Neural crest cell (in vitro differentiated cells): ENCODE results near the gene ADCY6. TPM values are rescaled to one million over a fixed set of nuclear protein-coding genes. Genes with fewer than 3 reads are reported as not detected.

ENCODE experiments used
- DNase-seq: peaks from one replicate; pipeline ENCODE4 v3.0.0; 2021; ENCODE audit warnings: low read depth, mixed read lengths, low spot score
- H3K27ac Mint-ChIP-seq: one replicate; pipeline ENCODE4 v1.8.0; 2021; ENCODE audit warnings: mild to moderate bottlenecking, mixed read lengths; ENCODE audit not compliant: unreplicated experiment
- H3K27me3 Mint-ChIP-seq: 2 replicates; pipeline ENCODE4 v1.8.0; 2021; ENCODE audit warnings: low read depth, mild to moderate bottlenecking, mixed read lengths
- H3K36me3 Mint-ChIP-seq: 2 replicates; pipeline ENCODE4 v1.8.0; 2021; ENCODE audit warnings: low read depth, mild to moderate bottlenecking, mixed read lengths
- H3K4me1 Mint-ChIP-seq: 2 replicates; pipeline ENCODE4 v1.8.0; 2021; ENCODE audit warnings: mixed read lengths
- H3K4me3 Mint-ChIP-seq: one replicate; pipeline ENCODE4 v1.8.0; 2021; ENCODE audit warnings: mild to moderate bottlenecking, mixed read lengths
- H3K9me3 Mint-ChIP-seq: 2 replicates; pipeline ENCODE4 v1.8.0; 2021; ENCODE audit warnings: mixed read lengths
- total RNA-seq: library from RNA; stranded (reverse); gene quantifications from 2 replicates; pipeline ENCODE4 v1.2.1, GENCODE V29; 2021
- TF ChIP-seq, protein P1 (sequence below): fragments of 200-600 bp; sonication (generic); conservative IDR thresholded peaks from 2 replicates; pipeline ENCODE4 v1.5.0; 2021; ENCODE audit warnings: antibody characterized with exemption, mild to moderate bottlenecking

The ADCY6 gene
- total RNA-seq, 1 donor from 2014 or later: 79.5 TPM

GRCh38 chr12:48789858-48790326 lies 1.0 kb upstream of the ADCY6 start:
- Mint-ChIP-seq H3K4me3 (peak overlapping the region; percentile 97), H3K4me1 (peaks cover 44% of the 10 kb centered on the region), H3K27ac (no peak overlapping the region), H3K27me3 (no peaks in the 10 kb centered on the region), H3K36me3 (peaks cover 4% of the 10 kb centered on the region), H3K9me3 (no peaks in the 10 kb centered on the region)
- no peak for DNase-seq
- TF ChIP-seq, protein P1, sequence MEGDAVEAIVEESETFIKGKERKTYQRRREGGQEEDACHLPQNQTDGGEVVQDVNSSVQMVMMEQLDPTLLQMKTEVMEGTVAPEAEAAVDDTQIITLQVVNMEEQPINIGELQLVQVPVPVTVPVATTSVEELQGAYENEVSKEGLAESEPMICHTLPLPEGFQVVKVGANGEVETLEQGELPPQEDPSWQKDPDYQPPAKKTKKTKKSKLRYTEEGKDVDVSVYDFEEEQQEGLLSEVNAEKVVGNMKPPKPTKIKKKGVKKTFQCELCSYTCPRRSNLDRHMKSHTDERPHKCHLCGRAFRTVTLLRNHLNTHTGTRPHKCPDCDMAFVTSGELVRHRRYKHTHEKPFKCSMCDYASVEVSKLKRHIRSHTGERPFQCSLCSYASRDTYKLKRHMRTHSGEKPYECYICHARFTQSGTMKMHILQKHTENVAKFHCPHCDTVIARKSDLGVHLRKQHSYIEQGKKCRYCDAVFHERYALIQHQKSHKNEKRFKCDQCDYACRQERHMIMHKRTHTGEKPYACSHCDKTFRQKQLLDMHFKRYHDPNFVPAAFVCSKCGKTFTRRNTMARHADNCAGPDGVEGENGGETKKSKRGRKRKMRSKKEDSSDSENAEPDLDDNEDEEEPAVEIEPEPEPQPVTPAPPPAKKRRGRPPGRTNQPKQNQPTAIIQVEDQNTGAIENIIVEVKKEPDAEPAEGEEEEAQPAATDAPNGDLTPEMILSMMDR: no peak

DNA sequence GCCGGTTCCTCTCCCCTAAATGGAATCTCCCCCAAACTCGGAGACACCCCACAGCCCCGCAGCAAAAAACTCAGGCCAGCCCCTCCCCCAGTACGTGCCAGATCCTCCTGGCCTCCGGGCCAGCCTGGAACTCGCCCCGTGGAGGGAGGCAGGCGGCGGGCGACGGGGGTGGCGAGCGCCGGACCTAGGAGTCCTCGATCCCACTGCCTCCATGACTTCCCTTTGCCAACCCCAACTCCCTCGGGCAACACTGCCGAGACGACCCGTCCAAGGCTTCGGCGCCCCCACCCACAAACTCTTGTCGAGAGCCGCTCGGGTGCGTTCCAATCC lies 400 bp downstream of the ADCY6 start:
- Mint-ChIP-seq H3K27me3 (no peaks in the 10 kb centered on the region), H3K4me3 (peak overlapping the region; percentile 97), H3K9me3 (no peaks in the 10 kb centered on the region), H3K36me3 (peaks cover 5% of the 10 kb centered on the region), H3K27ac (peak overlapping the region; percentile 93), H3K4me1 (peaks cover 44% of the 10 kb centered on the region)
- TF ChIP-seq, protein P1: no peak
- DNase-seq: peak; percentile 16

DNA sequence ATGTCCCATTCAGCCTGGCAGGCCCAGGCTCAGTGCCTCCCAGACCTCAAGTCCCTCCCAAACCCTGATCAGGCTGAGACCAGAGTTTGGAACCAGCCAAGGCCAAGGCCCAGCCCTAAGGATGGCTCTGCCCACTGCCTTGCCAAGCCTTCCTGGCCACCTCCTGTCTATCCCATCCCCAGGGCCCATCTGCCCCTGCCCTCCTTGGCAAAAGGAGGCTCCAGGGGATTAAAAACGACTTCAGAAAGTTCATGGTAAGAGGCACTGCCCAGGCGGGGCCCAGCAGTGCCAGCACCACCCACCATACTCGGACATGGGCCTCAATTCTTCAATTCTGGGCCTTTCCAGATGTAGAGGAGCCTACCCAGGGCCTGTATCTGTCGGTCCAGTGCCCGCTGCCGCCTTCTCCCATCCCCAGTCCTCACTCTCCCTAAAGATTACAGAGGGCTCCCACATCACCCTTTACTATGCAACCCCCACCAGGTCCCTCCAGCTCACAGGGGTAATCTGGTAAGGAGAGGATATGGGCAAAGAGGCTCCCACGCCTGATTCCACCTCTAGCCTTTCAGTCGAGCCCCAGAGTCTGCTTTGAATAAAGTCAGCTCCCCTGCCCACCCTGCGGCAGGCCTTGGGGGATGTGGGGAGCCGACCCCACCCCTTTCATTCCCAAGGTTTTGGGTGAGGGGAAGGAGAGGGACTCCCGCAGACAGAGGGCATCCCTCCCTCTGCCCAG lies 932 bp downstream of the ADCY6 start:
- peak overlapping the region; percentile 93 for H3K27ac Mint-ChIP-seq
- no peaks in the 10 kb centered on the region for H3K9me3 Mint-ChIP-seq
- no peaks in the 10 kb centered on the region for H3K27me3 Mint-ChIP-seq
- peaks cover 5% of the 10 kb centered on the region for H3K36me3 Mint-ChIP-seq
- peaks cover 47% of the 10 kb centered on the region for H3K4me1 Mint-ChIP-seq
- TF ChIP-seq, protein P1: no peak
- H3K4me3 Mint-ChIP-seq: peak overlapping the region; percentile 97
- DNase-seq: no peak

DNA sequence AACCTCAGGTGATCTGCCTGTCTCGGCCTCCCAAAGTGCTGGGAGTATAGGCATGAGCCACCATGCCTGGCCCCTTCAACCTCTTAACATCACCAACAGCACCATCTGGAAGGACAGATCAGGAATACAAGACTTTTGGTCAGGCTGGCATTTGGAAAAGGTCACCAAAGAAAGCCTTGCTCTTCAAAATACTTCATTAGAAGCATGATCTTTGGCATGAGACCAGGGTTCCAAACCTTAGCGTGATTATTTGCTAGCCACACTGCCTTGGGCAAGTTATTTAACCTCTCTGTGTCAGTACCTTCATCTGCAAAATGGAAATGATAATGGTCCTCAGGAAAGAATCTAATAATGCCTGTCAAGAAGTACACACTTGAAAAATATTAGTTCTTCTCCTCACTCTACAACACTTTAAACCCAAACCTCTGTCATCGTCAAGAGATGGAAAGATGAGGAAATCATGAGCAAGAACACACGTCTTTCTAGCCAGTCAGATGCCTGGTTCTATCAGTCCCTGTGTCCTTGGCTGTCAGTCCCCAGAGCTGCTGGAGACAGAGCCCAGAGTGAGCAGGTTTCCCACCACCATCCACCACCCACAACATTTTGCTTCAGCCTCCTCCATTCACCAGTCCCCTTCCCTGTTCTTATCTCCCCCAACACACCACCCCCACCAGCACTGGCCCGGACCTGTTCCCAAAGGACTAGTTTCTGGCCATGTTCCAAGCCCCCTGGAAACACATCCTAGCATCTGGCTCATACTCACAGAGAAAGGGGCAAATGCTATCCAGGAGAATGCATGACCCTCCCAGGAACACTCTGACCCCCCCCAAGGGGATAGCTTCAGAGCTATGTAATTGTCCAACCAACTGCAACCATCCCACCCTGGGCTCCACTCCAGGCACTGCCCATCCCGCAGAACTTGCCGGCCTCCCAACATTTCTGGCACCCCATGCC lies 2.0 kb downstream of the ADCY6 start:
- Mint-ChIP-seq H3K27ac (no peak overlapping the region), H3K36me3 (peaks cover 5% of the 10 kb centered on the region), H3K9me3 (no peaks in the 10 kb centered on the region), H3K27me3 (no peaks in the 10 kb centered on the region), H3K4me3 (peak overlapping the region; percentile 97), H3K4me1 (peaks cover 47% of the 10 kb centered on the region)
- TF ChIP-seq, protein P1: no peak
- DNase-seq: no peak

DNA sequence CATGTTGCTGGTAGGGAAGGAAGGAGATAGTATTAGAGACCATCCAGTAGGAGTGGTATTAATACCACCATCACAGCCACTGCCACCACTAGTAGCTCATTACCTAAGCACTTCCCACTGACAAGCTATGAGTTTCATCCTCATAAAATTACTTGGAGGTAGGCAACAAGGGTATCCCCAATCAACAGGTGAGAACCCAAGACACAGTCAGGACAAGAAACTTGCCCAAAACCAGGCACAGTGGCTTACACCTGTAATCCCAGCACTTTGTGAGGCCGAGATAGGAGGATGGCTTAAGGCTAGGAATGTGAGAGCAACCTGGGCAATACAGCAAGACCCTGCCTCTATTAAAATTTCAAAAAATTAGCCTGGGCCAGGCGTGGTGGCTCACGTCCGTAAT lies 5.5 kb downstream of the ADCY6 start:
- TF ChIP-seq, protein P1: no peak
- no peaks in the 10 kb centered on the region for H3K9me3 Mint-ChIP-seq
- DNase-seq: no peak
- no peak overlapping the region for H3K27ac Mint-ChIP-seq
- H3K27me3 Mint-ChIP-seq: no peaks in the 10 kb centered on the region
- H3K4me1 Mint-ChIP-seq: peaks cover 43% of the 10 kb centered on the region
- H3K4me3 Mint-ChIP-seq: peak overlapping the region; percentile 42
- peaks cover 5% of the 10 kb centered on the region for H3K36me3 Mint-ChIP-seq
